ENCODE measurements around the gene RASA2. TPM values are rescaled to one million over a fixed set of nuclear protein-coding genes. Genes with fewer than 3 reads are reported as not detected.

RASA2 gene
- total RNA-seq, 4 donors from 2014 or later = 23.2 to 34.1 (median 27.1) TPM

DNA sequence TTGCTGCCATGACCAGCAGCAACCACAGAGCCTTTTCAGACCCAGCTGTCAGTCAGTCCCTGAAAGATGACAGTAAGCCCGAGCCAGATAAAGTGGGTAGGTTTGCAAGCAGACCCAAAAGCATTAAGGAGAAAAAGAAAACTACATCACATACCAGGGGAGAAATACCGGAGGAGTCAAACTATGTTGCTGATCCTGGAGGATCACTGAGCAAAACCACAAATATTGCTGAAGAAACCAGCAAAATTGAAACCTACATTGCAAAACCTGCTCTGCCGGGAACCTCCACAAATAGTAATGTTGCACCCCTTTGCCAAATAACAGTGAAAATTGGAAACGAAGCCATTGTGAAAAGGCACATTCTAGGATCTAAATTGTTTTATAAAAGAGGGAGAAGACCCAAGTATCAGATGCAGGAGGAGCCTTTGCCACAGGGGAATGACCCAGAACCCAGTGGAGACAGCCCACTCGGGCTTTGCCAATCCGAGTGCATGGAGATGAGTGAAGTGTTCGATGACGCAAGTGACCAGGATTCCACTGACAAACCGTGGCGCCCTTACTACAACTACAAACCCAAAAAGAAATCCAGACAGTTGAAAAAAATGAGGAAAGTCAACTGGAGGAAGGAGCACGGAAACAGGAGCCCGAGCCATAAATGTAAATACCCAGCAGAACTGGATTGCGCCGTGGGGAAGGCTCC is 42.1 kb upstream of the RASA2 start:
- TF ChIP-seq, protein P1, sequence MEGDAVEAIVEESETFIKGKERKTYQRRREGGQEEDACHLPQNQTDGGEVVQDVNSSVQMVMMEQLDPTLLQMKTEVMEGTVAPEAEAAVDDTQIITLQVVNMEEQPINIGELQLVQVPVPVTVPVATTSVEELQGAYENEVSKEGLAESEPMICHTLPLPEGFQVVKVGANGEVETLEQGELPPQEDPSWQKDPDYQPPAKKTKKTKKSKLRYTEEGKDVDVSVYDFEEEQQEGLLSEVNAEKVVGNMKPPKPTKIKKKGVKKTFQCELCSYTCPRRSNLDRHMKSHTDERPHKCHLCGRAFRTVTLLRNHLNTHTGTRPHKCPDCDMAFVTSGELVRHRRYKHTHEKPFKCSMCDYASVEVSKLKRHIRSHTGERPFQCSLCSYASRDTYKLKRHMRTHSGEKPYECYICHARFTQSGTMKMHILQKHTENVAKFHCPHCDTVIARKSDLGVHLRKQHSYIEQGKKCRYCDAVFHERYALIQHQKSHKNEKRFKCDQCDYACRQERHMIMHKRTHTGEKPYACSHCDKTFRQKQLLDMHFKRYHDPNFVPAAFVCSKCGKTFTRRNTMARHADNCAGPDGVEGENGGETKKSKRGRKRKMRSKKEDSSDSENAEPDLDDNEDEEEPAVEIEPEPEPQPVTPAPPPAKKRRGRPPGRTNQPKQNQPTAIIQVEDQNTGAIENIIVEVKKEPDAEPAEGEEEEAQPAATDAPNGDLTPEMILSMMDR (IDR thresholded peaks at IDR 0.05; ENCODE audit: low read depth) = no peak

DNA sequence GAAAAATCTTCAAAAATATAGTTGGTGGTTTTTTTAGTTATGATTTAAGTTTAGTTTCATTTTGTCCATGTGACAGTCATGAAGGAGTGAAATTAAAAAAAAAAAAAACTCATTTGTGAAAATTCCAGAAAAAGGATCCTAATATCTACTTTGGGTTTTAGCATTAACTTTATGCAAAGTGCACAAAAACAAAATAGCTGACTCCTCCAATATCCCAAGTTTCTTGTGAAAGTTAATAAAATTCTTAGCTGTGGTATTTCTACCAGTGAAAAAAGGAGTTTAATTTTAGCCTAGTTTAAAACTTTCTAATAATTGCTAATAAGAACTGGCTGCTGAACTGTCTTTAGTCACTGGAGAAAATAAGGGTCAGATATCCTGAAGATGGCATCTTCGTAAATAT is 40.8 kb upstream of the RASA2 start:
- TF ChIP-seq, protein P1 (IDR thresholded peaks at IDR 0.05; ENCODE audit: low read depth) = no peak

DNA sequence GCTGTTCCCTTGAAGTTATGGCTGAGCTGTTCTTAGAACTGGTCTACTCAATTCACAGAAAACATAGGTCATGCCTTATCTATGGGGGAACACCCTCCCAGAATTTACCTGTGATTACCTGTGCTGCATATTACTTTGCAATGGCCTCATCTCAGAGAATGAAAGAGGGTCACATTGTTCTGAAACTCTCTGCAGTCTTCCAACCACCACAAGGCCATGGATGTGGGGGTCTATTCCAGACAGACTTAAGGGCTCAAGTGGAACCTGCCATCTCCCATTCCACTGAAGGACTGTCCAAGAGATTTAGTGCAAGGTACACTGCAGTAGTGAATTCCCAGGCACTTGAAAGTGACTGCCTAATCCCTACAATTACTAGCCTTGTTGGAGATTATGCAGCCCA is 40.1 kb upstream of the RASA2 start:
- TF ChIP-seq, protein P1 (IDR thresholded peaks at IDR 0.05; ENCODE audit: low read depth) = no peak

DNA sequence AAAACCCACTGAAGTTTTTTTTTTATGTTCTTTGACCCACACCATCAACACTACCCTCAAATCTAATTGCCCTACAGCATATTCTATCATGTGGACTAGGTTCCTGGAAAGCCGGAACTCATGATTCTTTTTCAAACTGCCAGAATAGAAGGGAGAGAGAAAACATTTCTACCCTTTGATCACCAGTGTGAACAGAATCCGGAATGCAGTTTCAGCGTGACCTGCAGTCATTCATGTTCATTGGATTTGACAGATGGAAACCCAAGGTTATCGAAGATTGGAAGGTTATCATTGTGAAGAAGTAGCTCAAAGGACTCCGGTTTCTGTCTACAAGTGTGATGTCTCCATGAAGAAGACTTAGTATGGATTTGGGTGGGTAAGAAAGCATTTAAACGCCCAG is 39.4 kb upstream of the RASA2 start:
- TF ChIP-seq, protein P1 (IDR thresholded peaks at IDR 0.05; ENCODE audit: low read depth) = no peak

DNA sequence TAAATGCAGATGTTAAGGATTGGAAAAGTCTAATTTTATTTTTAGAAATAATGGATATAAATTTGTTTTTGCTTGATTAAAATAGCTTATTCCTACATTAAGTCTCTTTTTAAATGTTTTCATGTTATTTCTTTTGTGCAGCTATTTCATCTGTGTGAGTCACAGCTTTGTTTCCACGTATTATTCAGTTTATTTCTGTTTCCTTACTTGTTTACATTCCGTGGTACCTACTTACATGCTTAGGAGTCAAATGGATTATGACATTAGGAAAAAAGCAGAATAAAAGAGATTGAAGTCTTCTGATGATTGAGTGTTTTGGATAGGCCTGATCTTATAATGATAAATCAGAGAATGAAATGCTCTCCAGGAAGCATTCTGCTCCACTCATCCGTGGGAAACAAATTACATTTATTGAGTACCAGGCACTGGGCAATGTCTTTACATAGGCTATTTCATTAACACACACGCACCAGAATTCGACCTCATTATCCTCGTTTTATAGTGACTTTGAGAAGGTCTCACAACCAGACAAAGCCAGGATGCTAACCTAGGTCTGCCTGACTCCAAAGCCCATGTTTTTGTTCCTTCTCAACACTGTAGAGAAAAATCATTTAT is 38.1 kb upstream of the RASA2 start:
- TF ChIP-seq, protein P1 (IDR thresholded peaks at IDR 0.05; ENCODE audit: low read depth) = no peak

DNA sequence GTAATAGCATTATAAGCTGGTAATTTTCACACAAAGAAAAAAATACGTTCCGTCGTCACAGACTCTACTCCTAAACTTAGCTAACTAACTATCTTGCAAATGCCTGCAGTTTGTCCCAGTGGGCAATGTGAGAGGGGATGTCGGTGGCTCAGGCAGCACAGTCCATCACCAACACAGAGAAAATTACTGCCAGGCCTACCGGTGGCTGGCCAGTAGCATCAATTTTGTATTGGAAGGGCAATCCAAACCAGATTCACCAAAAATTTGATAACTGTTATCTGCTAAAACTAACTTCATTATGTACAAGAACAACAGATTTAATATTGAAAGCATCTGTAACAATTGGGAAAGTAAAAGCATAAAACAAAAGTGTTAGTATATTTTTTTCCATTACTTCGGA is 37.4 kb upstream of the RASA2 start:
- TF ChIP-seq, protein P1 (IDR thresholded peaks at IDR 0.05; ENCODE audit: low read depth) = no peak

DNA sequence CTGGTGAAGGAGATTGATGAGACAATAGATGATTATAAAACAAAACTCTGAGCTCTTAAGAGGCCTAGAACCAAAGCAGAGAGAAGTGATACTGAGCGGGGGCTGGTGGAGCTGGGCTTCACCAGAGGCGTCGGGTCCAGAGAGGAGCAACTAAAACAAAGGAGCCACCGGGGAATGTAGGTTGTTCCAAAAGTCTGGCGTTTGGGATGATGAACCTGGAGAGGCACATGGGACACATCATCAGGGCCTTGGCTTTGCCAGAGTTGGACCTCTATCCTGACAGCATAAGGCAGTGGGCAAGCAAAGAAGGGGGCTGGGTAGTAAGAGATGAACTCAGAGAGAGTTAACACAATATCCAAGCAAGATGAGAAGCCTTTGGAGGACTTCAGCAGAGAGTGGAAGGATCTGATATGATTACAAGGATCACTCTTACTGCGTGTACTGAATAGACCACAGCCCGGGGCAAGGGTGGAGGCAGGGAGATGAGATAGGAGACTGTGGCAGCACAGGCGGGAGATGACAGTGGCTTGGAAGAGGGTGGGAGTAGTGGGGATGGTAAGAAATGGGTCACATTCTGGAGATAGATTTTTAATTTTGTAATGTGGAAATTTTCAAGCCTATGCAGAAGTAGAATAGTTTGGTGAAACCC is 36.0 kb upstream of the RASA2 start:
- TF ChIP-seq, protein P1 (IDR thresholded peaks at IDR 0.05; ENCODE audit: low read depth) = no peak

Measured in subcutaneous adipose tissue (tissue), 4 donors.